Liver (tissue), 9 donors: ENCODE data around the gene PHOSPHO1. TPM values are rescaled to one million over a fixed set of nuclear protein-coding genes. Genes with fewer than 3 reads are reported as not detected.

Experiments
- DNase-seq: peaks from one replicate; pipeline ENCODE4 v3.0.0-alpha.2; 2017; ENCODE audit warnings: low spot score
- H3K27ac ChIP-seq, 2 donors: one replicate each; pipeline ENCODE4 v1.7.0; 2013; ENCODE audit warnings: inconsistent platforms in 2 of 2, low read length in 2 of 2, control low read depth in 1 of 2, low read depth in 1 of 2, mild to moderate bottlenecking in 1 of 2
- H3K27me3 ChIP-seq, 4 donors: one replicate each; pipeline versions ENCODE4 v1.6.1 to v1.7.0; 2013; ENCODE audit warnings: low read length in 3 of 4, inconsistent platforms in 1 of 4, mild to moderate bottlenecking in 1 of 4, moderate library complexity in 1 of 4; ENCODE audit not compliant: control insufficient read depth in 4 of 4, insufficient read depth in 4 of 4
- H3K36me3 ChIP-seq, 4 donors: one replicate each; pipeline versions ENCODE4 v1.6.1 to v1.7.0; 2013; ENCODE audit warnings: low read length in 3 of 4, mild to moderate bottlenecking in 3 of 4, low read depth in 1 of 4, moderate library complexity in 1 of 4; ENCODE audit not compliant: control insufficient read depth in 4 of 4, insufficient read depth in 3 of 4
- H3K4me1 ChIP-seq, 4 donors: one replicate each; pipeline versions ENCODE4 v1.6.1 to v1.7.0; 2013; ENCODE audit warnings: low read length in 3 of 4, mild to moderate bottlenecking in 3 of 4, moderate library complexity in 1 of 4; ENCODE audit not compliant: control insufficient read depth in 4 of 4, insufficient read depth in 4 of 4
- H3K4me3 ChIP-seq, 3 donors: one replicate each; pipeline versions ENCODE4 v1.6.1 to v1.7.0; 2013; ENCODE audit warnings: low read length in 3 of 3, control low read depth in 1 of 3, low read depth in 1 of 3, mild to moderate bottlenecking in 1 of 3
- H3K9ac ChIP-seq, 2 donors: one replicate each; pipeline ENCODE4 v1.7.0; 2013; ENCODE audit warnings: low read length in 2 of 2, mild to moderate bottlenecking in 2 of 2, moderate library complexity in 2 of 2, control low read depth in 1 of 2, low read depth in 1 of 2
- H3K9me3 ChIP-seq, 4 donors: one replicate each; pipeline versions ENCODE4 v1.6.1 to v1.7.0; 2013; ENCODE audit warnings: low read length in 3 of 4; ENCODE audit not compliant: control insufficient read depth in 4 of 4
- ATF3 ChIP-seq: IDR thresholded peaks from 2 replicates; pipeline ENCODE4 v1.6.1; 2016; ENCODE audit warnings: antibody characterized with exemption
- EGR1 ChIP-seq, 2 donors: IDR thresholded peaks; 2 replicates each; pipeline ENCODE4 v1.6.1; 2016 to 2018; ENCODE audit warnings: antibody characterized with exemption in 2 of 2, low read depth in 2 of 2
- FOXA1 ChIP-seq: IDR thresholded peaks from 2 replicates; pipeline ENCODE4 v1.6.1; 2016; ENCODE audit warnings: antibody characterized with exemption
- FOXA2 ChIP-seq: IDR thresholded peaks from 2 replicates; pipeline ENCODE4 v1.6.1; 2016; ENCODE audit warnings: antibody characterized with exemption
- GABPA ChIP-seq, 2 donors: IDR thresholded peaks in 1 of 2; conservative IDR thresholded peaks in 1 of 2; 2 replicates each; pipeline ENCODE4 v1.6.1; 2016; ENCODE audit warnings: antibody characterized with exemption in 2 of 2, mild to moderate bottlenecking in 1 of 2, moderate library complexity in 1 of 2
- HNF4G ChIP-seq: IDR thresholded peaks from 2 replicates; pipeline ENCODE4 v1.6.1; 2016; ENCODE audit warnings: antibody characterized with exemption
- JUND ChIP-seq, 2 donors: IDR thresholded peaks; 2 replicates each; pipeline ENCODE4 v1.6.1; 2016; ENCODE audit warnings: antibody characterized with exemption in 2 of 2
- MAX ChIP-seq: IDR thresholded peaks from 2 replicates; pipeline ENCODE4 v1.6.1; 2016; ENCODE audit warnings: antibody characterized with exemption
- NR2F2 ChIP-seq: IDR thresholded peaks from 2 replicates; pipeline ENCODE4 v1.6.1; 2016; ENCODE audit warnings: antibody characterized with exemption
- RAD21 ChIP-seq, 2 donors: IDR thresholded peaks; 2 replicates each; pipeline ENCODE4 v1.6.1; 2016; ENCODE audit warnings: antibody characterized with exemption in 2 of 2, mild to moderate bottlenecking in 2 of 2
- REST ChIP-seq: IDR thresholded peaks from 2 replicates; pipeline ENCODE4 v1.6.1; 2016; ENCODE audit warnings: antibody characterized with exemption, mild to moderate bottlenecking
- RXRA ChIP-seq, 2 donors: IDR thresholded peaks; 2 replicates each; pipeline ENCODE4 v1.6.1; 2017 to 2018; ENCODE audit warnings: antibody characterized with exemption in 2 of 2, mild to moderate bottlenecking in 1 of 2
- SP1 ChIP-seq: IDR thresholded peaks from 2 replicates; pipeline ENCODE4 v1.6.1; 2018; ENCODE audit warnings: antibody characterized with exemption, mild to moderate bottlenecking
- TAF1 ChIP-seq: conservative IDR thresholded peaks from 2 replicates; pipeline ENCODE4 v1.6.1; 2016; ENCODE audit warnings: antibody characterized with exemption, mild to moderate bottlenecking
- YY1 ChIP-seq: IDR thresholded peaks from 2 replicates; pipeline ENCODE4 v1.6.1; 2016; ENCODE audit warnings: antibody characterized with exemption, mild to moderate bottlenecking
- WGBS: extraction: QIAGEN DNeasy Blood & Tissue Kit; methylation state at CpG from one replicate; pipeline ENCODE4 v1.1.7; 2013; 5-methylcytosine and 5-hydroxymethylcytosine counted together
- polyA plus RNA-seq, 2 donors: library from polyadenylated mRNA; stranded (reverse) in 1 of 2; unstranded in 1 of 2; fragments of 200-250 nt in 1 of 2; fragments of >200 nt in 1 of 2; fragmentation: Nextera tagmentation in 1 of 2; extraction: Ambion mirVana in 1 of 2; gene quantifications; one replicate each; pipeline versions ENCODE4 v1.2.1 to v1.2.3, GENCODE V29; 2013 to 2015
- total RNA-seq, 2 donors: library from RNA; depleted of rRNA; stranded (reverse); fragments of >200 nt; gene quantifications; one replicate each; pipeline ENCODE4 v1.2.3, GENCODE V29; 2014
- TF ChIP-seq, protein P1 (sequence below): IDR thresholded peaks from 2 replicates; pipeline ENCODE4 v1.6.1; 2016; ENCODE audit warnings: antibody characterized with exemption
- TF ChIP-seq, protein P2 (sequence below): fragments of 150-350 bp; IDR thresholded peaks from 2 replicates; pipeline ENCODE4 v1.5.1; 2017; ENCODE audit warnings: improper control_type of control experiment, low read depth, low read length; ENCODE audit not compliant: missing input control
- donor health status: healthy.
- donor health status: healthy.
- donor health status: healthy.
- donor health status: healthy.
- donor health status: healthy.

The PHOSPHO1 gene
- total and polyA plus RNA-seq, 4 donors: 0.22 to 99.4 (median 0.40) TPM

DNA sequence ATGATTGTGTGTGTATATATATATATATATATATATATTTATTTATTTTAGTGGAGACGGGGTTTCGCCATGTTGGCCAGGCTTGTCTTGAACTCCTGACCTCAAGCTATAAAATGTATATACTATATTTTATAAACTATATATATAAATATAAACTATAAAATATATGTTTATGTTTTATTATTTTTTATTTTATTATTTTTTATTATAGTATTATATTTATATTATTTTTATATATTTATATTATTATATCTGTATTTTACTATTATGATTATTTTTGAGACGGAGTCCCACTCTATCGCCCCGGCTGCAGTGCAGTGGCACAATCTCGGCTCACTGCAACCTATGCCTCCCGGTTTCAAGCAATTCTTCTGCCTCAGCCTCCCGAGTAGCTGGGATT lies 10.5 kb upstream of the PHOSPHO1 start:
- H3K27me3 ChIP-seq: no peaks in the 10 kb centered on the region
- no peak overlapping the region for H3K4me3 ChIP-seq
- WGBS: 92% methylated on average over 8 of the region's 8 CpGs
- DNase-seq: no peak
- H3K9me3 ChIP-seq: no peaks in the 10 kb centered on the region
- TF ChIP-seq RAD21 (IDR thresholded peaks at IDR 0.05) (no peak), FOXA1 (no peak), JUND (IDR thresholded peaks at IDR 0.05) (no peak), REST (no peak), HNF4G (no peak), FOXA2 (no peak), YY1 (no peak), MAX (no peak), EGR1 (IDR thresholded peaks at IDR 0.05; ENCODE audit: low read depth in 2 of 2) (no peak)
- TF ChIP-seq, protein P1, sequence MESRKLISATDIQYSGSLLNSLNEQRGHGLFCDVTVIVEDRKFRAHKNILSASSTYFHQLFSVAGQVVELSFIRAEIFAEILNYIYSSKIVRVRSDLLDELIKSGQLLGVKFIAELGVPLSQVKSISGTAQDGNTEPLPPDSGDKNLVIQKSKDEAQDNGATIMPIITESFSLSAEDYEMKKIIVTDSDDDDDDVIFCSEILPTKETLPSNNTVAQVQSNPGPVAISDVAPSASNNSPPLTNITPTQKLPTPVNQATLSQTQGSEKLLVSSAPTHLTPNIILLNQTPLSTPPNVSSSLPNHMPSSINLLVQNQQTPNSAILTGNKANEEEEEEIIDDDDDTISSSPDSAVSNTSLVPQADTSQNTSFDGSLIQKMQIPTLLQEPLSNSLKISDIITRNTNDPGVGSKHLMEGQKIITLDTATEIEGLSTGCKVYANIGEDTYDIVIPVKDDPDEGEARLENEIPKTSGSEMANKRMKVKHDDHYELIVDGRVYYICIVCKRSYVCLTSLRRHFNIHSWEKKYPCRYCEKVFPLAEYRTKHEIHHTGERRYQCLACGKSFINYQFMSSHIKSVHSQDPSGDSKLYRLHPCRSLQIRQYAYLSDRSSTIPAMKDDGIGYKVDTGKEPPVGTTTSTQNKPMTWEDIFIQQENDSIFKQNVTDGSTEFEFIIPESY: no peak
- H3K27ac ChIP-seq: no peak overlapping the region
- H3K4me1 ChIP-seq: no peaks in the 10 kb centered on the region
- H3K9ac ChIP-seq: no peak overlapping the region
- no peaks in the 10 kb centered on the region for H3K36me3 ChIP-seq

DNA sequence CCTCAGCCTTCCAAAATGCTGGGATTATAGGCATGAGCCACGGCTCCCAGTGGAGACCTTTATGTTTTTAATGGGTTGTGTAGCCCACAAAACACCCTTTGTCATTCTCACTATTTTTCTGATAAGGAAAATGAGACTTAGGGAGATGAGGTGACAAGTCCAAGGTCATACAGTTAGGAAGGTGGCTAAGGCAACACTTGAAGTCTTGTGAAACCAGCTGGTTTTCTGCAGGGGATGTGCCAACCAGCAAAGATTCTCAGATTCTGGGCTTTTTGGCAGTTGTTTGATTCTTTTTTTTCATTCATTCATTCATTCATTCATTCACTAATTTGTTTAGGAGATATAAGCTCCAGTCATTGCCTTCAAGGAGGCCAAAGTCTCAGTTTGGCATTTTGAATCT lies 10.0 kb upstream of the PHOSPHO1 start:
- TF ChIP-seq TAF1 (no peak), NR2F2 (no peak), ATF3 (no peak), JUND (IDR thresholded peaks at IDR 0.05) (no peak), MAX (no peak), GABPA (IDR thresholded peaks at IDR 0.05 in 1 of 2, conservative IDR thresholded peaks at IDR 0.05 in 1 of 2) (no peak), FOXA1 (no peak), FOXA2 (no peak), RXRA (IDR thresholded peaks at IDR 0.05) (no peak), SP1 (no peak), EGR1 (IDR thresholded peaks at IDR 0.05; ENCODE audit: low read depth in 2 of 2) (no peak), YY1 (no peak), HNF4G (no peak), REST (no peak)
- TF ChIP-seq, protein P2, sequence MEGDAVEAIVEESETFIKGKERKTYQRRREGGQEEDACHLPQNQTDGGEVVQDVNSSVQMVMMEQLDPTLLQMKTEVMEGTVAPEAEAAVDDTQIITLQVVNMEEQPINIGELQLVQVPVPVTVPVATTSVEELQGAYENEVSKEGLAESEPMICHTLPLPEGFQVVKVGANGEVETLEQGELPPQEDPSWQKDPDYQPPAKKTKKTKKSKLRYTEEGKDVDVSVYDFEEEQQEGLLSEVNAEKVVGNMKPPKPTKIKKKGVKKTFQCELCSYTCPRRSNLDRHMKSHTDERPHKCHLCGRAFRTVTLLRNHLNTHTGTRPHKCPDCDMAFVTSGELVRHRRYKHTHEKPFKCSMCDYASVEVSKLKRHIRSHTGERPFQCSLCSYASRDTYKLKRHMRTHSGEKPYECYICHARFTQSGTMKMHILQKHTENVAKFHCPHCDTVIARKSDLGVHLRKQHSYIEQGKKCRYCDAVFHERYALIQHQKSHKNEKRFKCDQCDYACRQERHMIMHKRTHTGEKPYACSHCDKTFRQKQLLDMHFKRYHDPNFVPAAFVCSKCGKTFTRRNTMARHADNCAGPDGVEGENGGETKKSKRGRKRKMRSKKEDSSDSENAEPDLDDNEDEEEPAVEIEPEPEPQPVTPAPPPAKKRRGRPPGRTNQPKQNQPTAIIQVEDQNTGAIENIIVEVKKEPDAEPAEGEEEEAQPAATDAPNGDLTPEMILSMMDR: no peak
- TF ChIP-seq, protein P1: no peak
- Histone ChIP-seq H3K27ac (no peak overlapping the region), H3K9me3 (no peaks in the 10 kb centered on the region), H3K36me3 (no peaks in the 10 kb centered on the region), H3K9ac (no peak overlapping the region), H3K4me1 (no peaks in the 10 kb centered on the region), H3K4me3 (no peak overlapping the region), H3K27me3 (no peaks in the 10 kb centered on the region)
- DNase-seq: no peak
- WGBS: 72% methylated on average over 1 of the region's 1 CpG
